ENCODE results near the gene PTEN.
"Not testable (repeated sequence)": the region's sequence is repeated elsewhere in the genome, so short reads cannot be mapped to it uniquely, and the experiment has no call there.

The PTEN gene

GRCh38 chr10:87863053-87863943 lies at the start of gene PTEN, which contains the start of gene KLLN:
Gene PTEN, plus strand, starts transcription at chr10:87863625. Its CDS starts 845 bp downstream, at chr10:87864470.
Gene KLLN, minus strand, starts transcription at chr10:87863533. Its CDS starts 1,046 bp downstream, at chr10:87862487.
- peak; percentile 60 for DNase-seq (ENCODE audit: low read depth)

GRCh38 chr10:87816163-87816897 lies 47.1 kb upstream of the PTEN start:
- DNase-seq (ENCODE audit: low read depth), result no peak

- no peak for DNase-seq (ENCODE audit: low read depth)
These were observed 46.4 kb upstream of the PTEN start for GRCh38 chr10:87816898-87817608.

GRCh38 chr10:87817609-87818504 lies 45.6 kb upstream of the PTEN start, which contains the start of gene ATAD1:
Gene ATAD1, minus strand, starts transcription at chr10:87818226. Its CDS starts 3,627 bp downstream, at chr10:87814599.
- peak; percentile 71 for DNase-seq (ENCODE audit: low read depth)

- peak; percentile 44 for DNase-seq (ENCODE audit: low read depth)
These were observed 44.7 kb upstream of the PTEN start for GRCh38 chr10:87818505-87819288.

GRCh38 chr10:87819289-87819585 lies 44.2 kb upstream of the PTEN start:
- no peak for DNase-seq (ENCODE audit: low read depth)

- DNase-seq (ENCODE audit: low read depth), result no peak
These were observed 36.8 kb upstream of the PTEN start for GRCh38 chr10:87826653-87827052.

GRCh38 chr10:87827681-87828080 lies 35.7 kb upstream of the PTEN start:
- no peak for DNase-seq (ENCODE audit: low read depth)

GRCh38 chr10:87829051-87829450 lies 34.4 kb upstream of the PTEN start:
- DNase-seq (ENCODE audit: low read depth), result not testable (repeated sequence)

GRCh38 chr10:87829986-87830729 lies 33.3 kb upstream of the PTEN start:
- no peak for DNase-seq (ENCODE audit: low read depth)

- no peak for DNase-seq (ENCODE audit: low read depth)
These were observed 27.3 kb upstream of the PTEN start for GRCh38 chr10:87836098-87836497.

GRCh38 chr10:87837445-87837844 lies 26.0 kb upstream of the PTEN start:
- no peak for DNase-seq (ENCODE audit: low read depth)

GRCh38 chr10:87838650-87839049 lies 24.8 kb upstream of the PTEN start:
- DNase-seq (ENCODE audit: low read depth), result no peak

GRCh38 chr10:87841186-87841585 lies 22.2 kb upstream of the PTEN start:
- DNase-seq (ENCODE audit: low read depth), result no peak

GRCh38 chr10:87842220-87842641 lies 21.2 kb upstream of the PTEN start:
- DNase-seq (ENCODE audit: low read depth), result no peak

- no peak for DNase-seq (ENCODE audit: low read depth)
These were observed 20.5 kb upstream of the PTEN start for GRCh38 chr10:87842776-87843497.

GRCh38 chr10:87843714-87844113 lies 19.7 kb upstream of the PTEN start:
- DNase-seq (ENCODE audit: low read depth), result no peak

- DNase-seq (ENCODE audit: low read depth), result no peak
These were observed 18.4 kb upstream of the PTEN start for GRCh38 chr10:87844837-87845623.

All from stimulated activated CD8-positive, alpha-beta memory T cell treated with anti-CD3 and anti-CD28 coated beads, Interleukin-15, amount 100 ng/mL, for 1 hour (primary cell).